ENCODE measurements around the gene GLRX2. TPM values are rescaled to one million over a fixed set of nuclear protein-coding genes. Genes with fewer than 3 reads are reported as not detected.
"Not testable (repeated sequence)": the region's sequence is repeated elsewhere in the genome, so short reads cannot be mapped to it uniquely, and the experiment has no call there.

GLRX2 gene, protein sequence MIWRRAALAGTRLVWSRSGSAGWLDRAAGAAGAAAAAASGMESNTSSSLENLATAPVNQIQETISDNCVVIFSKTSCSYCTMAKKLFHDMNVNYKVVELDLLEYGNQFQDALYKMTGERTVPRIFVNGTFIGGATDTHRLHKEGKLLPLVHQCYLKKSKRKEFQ
- polyA plus RNA-seq (ENCODE audit: insufficient read length in 4 of 4) = 10 to 100 TPM in 3 of 4 donors, 1 to 10 TPM in 1; 9.7 to 16.6 (median 13.3) TPM

DNA sequence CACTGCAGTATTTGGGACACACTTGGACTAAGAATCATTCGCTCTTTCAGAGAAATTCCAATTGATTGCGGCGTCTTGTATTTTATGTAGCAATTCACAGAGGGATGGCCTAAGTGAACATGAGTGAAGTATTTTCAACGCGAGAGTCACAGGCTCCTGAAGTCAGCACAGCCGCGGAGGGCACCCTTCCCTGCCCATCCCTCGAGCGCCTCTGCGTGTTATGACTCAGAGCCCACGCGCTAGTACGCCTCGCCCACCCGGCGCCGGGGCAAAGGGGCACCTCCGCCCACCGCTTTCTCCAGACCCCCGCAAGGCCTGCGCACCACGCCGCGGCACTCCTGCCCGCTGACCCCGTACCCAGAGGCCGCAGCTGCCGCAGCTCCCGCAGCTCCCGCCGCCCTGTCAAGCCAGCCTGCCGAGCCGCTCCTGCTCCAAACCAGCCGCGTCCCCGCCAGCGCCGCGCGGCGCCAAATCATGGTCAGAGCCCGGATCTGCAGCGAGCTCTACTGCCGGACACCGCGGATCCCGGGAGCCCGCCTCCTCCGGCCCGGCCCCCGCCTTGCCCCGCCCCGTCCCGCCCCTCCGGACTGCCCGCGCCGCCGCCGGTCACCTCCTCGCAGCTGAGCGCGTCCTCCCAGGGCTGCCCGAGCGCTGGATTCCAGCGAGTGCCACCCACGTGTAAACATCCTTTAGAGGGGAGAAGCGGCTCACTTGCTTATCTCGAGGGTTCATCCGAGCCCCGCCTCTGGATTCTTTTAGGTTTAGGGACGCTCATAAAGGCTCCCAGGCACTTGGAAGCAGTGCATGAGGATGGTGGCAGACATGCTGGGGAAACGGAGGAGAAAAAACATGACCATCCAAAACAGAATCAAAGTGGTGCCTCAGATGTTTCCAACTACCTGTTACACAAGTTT is at the start of gene GLRX2:
Gene GLRX2, minus strand, starts transcription at position 508 of the 914 bp plus-strand sequence. Its CDS starts 32 bp downstream, at position 476.
- peak; percentile 60 to 70 (median 62) for DNase-seq (ENCODE audit: low read depth in 4 of 4, low spot score in 3 of 4)

DNA sequence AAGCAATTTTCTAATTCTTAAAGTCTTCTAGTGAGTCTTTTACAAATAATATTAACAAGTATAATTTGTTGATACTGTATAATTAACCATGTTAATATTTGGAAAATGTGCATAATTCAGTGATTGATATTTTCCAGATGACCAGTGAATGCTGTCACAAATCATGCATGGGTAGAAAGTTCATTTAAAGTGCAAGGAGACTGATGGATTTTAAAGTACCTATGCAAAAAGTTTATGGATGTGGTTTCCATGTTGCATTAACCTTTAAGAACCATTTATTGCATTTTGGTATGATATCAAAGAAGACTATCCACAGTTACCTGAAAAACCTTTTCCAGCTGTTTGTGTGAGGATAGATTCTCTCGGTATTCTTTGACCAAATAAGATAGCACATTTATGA is 39.8 kb upstream of the GLRX2 start:
- no peak for DNase-seq (ENCODE audit: low read depth in 4 of 4, low spot score in 3 of 4)

DNA sequence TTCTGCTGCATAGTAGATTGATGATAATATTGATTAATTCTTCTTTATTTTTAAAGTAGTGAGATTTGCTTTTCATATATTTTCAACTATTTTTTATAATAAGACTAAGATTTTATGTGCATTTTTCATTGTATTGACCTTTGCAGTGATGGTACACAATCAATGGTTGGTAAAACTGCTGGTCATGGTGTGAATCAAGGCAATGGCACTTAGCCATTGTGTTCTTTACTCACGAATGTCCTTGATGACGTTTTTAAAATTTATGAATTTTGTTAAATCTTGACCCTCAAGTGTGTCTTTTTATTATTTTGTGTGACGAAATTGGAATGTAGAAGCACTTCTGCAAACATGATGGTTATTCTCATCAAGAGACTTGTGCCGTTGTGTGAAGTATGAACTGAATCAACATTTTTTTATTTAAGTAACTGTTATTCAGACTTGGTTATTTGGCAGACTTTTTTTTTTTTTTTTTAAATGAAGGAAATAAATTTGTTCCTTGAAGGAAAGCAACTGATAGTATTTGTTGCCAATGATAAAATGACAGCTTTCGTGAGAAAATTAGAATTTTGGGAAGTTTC is 39.2 kb upstream of the GLRX2 start:
- no peak for DNase-seq (ENCODE audit: low read depth in 4 of 4, low spot score in 3 of 4)

DNA sequence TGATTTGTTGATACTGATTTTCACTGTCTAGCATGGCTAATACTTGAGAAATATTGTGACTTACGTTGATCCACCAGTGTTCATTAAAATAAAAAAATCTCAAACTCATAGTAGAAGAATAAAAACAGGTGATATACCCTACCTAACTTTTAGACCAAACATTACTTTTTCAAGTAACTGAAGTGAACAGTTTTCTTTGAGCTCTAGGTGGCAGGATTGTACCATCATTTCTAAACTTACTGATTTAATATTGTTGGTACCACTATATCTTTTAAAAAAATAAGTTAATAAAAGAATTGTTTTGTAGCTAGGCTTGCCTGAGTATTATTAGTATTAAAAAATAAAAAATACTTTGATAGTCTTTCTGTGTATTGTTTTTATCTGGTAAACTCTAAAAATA is 38.1 kb upstream of the GLRX2 start:
- DNase-seq (ENCODE audit: low read depth in 4 of 4, low spot score in 3 of 4) = no peak

DNA sequence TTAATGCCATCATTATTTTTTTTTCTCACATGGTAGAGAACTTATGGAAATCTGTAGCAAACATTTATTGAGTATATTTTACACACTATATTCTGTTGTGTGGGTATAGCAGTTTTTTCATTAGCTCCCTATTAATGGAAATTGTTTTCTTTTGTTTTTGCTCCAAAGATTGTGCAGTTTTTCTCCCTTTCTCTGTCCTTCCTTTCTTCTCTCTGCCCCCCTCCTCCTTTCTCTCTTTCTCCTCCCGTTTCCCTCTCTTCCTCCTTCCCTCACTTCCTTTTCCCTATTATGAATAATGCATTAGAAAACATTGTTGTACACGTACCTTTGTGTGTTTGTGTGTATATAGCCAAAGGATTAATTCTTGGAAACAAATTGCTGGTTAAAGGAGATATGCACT is 37.2 kb upstream of the GLRX2 start:
- DNase-seq (ENCODE audit: low read depth in 4 of 4, low spot score in 3 of 4) = no peak

DNA sequence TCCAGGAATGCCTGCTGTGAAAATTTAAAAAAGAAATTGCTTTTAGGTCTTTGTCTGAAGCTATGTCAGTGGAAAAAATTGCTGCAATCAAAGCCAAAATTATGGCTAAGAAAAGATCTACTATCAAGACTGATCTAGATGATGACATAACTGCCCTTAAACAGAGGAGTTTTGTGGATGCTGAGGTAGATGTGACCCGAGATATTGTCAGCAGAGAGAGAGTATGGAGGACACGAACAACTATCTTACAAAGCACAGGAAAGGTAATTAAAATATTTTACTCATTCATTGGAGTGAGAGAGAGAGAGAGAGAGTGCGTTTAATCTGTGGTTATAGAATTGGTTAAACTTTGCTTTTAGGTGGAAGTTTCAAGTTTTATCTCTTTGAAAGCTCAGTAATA is 36.6 kb upstream of the GLRX2 start:
- DNase-seq (ENCODE audit: low read depth in 4 of 4, low spot score in 3 of 4) = no peak

DNA sequence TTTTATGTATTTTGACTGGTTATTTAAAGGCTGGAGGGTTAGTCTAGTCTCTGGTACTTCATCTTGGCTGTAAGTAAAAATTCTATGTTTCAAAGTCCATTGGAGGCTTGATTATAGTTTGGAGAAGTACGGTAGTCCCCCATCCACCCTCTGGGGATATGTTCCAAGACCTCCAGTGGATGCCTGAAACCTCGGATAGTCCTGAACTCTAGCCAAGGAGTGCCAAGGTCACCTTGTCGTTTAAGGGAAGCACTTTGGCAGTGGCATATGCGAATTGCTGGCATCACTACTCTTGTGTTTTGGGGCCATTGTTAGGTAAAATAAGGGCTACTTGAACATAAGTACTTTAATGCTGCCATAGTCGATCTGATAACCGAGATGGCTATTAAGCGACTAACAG is 35.0 kb upstream of the GLRX2 start:
- no peak for DNase-seq (ENCODE audit: low read depth in 4 of 4, low spot score in 3 of 4)

DNA sequence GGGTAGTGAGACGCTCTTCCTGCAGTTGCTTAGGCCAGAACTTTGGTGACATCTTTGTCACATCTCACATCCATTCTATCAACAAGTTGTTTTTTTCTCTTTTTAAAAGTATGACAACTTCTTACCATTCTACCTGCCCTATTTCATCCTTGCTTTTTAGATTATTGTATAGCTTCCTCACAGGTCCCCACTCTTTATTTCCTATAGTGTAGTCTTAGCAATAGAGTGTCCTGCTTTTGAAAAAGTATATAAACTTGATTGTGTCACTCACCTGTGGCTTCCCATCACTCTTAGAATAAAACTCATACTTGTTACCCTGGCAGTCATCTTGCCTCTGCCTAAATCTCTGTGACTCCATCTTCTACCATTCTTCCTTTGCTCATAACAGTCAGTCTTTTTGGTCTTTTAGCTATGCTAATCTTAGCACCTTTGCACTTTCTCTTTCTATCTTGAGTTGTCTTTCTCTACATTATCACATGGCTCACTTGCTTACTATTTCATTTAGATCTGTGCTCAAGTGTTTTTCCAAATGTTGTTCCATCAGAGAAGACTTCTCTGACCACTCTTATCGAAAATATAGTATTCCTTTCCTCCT is 26.1 kb upstream of the GLRX2 start:
- no peak for DNase-seq (ENCODE audit: low read depth in 4 of 4, low spot score in 3 of 4)

DNA sequence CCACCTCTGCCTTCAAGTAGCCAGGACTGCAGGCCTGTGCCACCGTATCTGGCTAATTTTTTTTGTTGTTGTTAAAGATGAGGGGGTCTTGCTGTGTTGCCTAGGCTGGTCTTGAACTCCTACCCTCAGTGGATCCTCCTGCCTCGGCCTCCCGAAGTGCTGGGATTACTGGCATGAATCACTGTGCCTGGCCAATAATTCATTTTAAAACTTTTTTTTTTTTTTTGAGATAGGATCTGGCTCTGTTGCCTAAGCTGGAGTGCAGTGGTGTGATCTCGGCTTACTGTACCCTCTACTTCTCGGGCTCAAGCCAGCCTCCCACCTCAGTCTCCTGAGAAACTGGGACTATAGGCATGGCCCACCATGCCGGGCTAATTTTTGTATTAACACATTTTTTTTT is 20.2 kb upstream of the GLRX2 start:
- no peak for DNase-seq (ENCODE audit: low read depth in 4 of 4, low spot score in 3 of 4)

DNA sequence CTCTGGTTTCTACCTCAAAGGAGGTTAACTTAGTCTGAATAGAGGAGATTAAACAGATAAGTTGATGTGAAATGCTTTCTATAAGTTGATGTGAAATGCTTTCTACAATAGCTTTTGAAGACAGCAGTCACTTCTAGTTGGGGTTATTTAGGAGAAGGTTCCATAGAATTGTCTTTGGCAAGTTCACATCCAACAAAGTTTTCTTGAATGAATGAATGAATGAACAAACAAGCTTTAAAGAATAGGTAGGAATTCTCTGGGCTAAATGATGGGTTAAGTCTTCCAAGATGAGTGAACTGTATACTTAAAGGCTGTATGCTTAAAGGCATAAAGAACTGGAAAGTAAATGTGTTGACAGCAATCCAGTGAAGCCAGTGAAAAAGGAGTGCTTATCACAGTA is 18.5 kb upstream of the GLRX2 start:
- DNase-seq (ENCODE audit: low read depth in 4 of 4, low spot score in 3 of 4) = no peak

DNA sequence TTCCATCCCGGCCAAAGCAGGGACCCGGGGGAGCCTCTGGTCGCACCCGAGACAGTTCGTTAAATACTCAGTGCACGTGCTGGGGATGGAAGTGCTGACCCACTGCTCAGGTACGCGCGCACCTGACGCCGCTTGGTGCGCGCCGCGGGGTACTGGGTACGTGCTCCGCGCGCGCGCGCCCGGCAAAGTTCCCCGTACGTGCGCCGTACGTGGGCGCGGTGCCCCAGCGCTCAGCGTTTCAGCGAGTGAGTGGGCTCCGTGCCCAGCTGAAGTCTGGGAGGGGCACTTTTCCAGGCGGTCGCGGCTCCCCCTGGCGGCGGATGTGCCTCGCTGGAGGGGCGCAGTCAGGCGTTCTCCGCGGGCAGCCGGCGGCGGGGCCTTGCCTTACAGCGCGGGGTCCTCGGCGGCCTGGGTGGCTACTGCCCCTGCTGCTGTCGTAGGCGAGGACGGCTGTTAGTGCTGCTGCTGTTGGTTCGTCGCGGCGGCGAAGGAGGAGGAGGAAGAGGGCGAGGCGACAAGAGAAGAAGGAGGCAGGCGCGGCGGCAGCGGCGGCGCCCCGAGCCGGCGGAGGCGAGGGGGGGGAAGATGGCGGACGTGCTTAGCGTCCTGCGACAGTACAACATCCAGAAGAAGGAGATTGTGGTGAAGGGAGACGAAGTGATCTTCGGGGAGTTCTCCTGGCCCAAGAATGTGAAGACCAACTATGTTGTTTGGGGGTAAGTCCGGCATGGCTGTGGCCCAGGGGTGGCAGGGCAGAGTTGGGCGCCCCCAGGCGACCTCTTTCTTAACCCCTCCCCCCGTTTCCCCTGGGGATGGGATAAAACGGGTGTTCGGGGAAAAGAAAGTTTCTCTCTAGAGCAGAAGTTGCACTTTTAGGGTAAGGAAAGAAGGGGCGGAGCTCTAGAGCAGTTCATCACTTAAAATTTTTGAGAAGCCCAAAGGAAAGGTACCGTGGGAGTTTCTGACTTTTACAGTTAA is 16.7 kb upstream of the GLRX2 start, which contains the start of gene CDC73:
Gene CDC73, plus strand, starts transcription at position 416 of the 978 bp plus-strand sequence. Its CDS starts 170 bp downstream, at position 586.
- DNase-seq (ENCODE audit: low read depth in 4 of 4, low spot score in 3 of 4) = peak; percentile 87 to 90 (median 88)

DNA sequence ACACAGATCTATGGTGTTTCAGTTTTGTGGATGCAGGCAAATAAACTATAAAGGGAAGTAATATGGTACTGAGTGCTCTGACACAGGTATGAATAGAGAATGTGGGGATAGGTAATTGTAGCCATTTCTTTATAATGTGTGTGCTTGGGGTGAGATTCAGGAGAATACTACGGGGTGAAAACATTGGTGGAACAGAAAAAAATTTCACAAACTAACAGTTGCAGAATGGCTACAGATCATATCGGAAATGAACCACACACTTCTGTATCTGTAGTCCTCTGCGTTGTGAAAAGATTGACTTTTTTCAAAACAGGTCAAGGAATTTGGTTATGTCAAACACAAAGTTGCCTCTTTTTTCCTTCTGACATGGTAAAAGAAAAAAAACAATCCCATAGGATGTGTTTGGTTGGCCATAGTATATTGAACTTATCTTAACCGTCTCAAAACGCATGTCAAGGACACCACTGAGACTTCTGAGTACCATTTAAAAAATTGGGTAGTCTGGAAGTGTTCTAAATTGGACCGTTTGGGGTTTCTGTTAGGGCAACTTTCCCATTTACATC is 15.5 kb upstream of the GLRX2 start:
- DNase-seq (ENCODE audit: low read depth in 4 of 4, low spot score in 3 of 4) = no peak

DNA sequence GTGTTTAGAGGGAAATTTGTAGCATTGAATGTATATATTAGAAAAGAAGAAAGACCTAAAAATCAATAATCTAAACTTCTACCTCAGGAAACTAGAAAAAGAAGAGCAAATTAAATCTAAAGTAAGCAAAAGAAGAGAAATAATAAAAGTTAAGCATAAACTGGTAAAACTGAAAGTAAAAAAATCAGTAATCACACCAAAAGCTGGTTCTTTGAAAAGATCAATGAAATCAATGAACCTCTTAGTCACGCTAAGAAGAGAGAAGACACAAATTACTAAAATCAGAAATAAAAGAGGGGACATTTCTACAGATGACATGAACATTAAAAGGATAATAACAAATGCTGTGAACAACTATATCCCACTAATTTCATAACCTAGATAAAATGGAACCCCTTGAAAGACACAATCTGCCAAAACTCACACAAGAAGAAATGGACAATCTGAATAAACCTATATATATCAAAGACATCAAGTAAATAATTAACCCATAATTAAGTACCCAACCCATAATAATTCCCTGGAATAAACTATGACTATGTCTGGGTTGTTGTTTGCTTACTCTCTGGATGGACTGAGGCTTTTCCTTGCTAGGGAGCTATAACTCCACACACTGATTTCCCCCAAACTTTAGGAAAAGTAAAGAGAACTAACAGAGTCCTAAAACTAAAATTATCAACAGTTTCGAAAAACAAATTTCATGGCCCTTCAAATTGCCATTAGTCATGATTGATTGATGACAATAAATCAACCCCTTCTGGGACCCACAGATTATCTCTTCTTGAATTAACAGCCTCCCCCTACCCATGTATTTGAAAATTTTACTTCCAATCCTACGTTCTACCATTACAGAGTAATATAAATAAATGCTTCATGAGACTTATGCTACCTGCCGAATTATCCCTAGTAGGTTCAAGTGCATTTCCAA is 13.9 kb upstream of the GLRX2 start:
- no peak for DNase-seq (ENCODE audit: low read depth in 4 of 4, low spot score in 3 of 4)

DNA sequence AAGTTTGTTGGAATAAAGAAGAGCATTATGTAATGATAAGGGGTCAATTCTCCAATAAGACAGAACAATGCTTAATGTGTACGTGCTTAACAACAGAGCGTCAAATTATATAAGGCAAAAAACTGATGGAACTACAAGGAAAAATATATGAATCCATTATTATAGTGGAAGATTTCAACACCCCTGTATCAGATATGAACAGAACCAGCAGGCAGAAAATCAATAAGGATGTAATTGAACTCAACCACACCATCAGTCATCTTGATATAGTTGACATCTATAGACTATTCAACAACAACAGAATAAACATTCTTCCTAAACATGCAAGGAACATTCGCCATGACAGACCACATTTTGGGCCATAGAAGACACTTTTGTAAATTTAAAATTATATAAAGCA is 13.0 kb upstream of the GLRX2 start:
- no peak for DNase-seq (ENCODE audit: low read depth in 4 of 4, low spot score in 3 of 4)

DNA sequence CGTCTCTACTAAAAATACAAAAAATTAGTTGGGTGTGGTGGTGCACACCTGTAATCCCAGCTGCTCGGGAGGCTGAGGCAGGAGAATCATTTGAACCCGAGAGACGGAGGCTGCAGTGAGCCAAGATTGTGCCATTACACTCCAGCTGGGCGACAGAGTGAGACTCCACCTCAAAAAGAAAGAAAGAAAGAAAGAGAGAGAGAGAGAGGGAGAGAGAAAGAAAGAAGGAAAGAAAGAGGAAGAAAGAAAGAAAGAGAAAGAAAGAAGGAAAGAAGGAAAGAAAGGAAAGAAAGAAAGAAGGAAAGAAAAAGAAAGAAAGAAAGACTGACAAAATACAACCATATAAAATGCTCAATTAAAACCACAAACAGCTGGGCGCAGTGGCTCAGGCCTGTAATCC is 12.0 kb upstream of the GLRX2 start:
- not testable (repeated sequence) for DNase-seq (ENCODE audit: low read depth in 4 of 4, low spot score in 3 of 4)

DNA sequence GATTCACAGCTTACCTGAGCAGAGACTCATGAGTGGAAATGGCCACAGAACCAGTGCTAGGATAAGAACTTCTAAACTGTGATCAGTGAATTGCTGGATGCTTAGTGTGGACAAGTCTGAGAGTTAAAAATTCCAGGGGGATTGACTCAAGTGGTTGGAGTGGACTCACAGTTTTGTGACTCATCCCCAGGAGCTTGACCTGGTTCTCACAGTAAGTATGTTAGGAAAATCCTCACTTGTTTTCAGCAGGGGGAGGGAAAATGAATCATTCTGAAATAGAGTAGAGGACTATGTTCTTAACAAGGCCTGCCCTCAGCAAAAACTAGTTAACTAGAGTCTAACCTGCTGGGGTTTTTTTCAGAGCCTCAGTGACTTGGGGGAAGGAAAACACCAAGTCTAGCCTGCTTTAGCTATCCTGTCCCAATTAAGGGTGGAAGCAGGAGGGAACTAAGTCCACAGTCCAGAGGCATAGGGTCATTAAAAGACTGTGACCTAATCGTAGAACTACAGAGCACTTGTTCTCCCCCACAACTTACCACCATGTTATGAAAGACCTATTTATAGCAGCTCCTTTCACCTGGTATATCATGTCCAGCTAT is 10.5 kb upstream of the GLRX2 start:
- DNase-seq (ENCODE audit: low read depth in 4 of 4, low spot score in 3 of 4) = no peak

DNA sequence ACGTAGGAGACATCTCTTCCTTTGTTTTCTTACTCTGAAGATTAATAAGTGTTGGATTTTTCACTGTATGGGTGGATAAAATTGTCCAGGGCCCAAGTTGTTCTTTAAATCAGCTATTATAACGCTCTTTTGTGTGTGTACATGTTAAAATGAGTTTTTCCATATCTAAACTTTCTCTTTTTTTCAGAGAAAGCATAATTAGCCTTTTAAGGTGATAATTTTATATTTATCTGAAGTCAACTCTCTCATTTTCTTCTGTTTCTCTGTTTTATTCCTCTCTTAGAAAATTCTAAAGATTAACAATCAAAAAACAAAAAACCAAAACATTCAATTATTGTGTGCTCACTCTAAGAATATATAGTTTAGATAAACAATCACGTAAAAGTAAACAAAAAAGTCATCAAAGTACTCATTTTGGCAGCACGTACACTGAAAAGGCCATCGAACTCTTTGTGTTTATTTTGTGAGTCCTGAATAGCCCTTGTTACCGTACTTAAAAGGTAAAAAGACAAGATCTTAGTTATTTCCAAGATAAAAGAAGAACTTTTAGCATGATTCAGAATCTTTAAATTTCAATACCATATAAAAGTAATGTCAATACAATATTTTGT is 9.4 kb upstream of the GLRX2 start:
- no peak for DNase-seq (ENCODE audit: low read depth in 4 of 4, low spot score in 3 of 4)

DNA sequence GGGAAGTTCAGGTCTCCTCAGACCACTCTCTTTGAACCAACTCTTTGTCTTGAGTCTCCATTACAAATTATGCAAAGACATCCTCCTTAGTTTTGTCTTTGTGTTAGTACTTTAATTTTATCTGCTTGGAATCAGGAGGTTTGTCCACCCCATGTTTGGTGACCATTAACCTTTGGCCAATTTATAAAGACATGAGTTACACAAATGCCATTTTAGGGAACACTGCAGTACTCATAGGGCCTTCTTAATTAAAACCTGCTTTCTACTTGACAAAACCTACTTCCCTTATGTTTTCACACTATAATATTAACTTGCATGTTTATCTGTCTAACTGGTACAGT is 8.7 kb upstream of the GLRX2 start:
- DNase-seq (ENCODE audit: low read depth in 4 of 4, low spot score in 3 of 4) = no peak

Data from left renal pelvis (tissue), 4 donors.